ENCODE measurements around the gene ARAP1. TPM values are rescaled to one million over a fixed set of nuclear protein-coding genes. Genes with fewer than 3 reads are reported as not detected.

Gene ARAP1
- polyA plus RNA-seq, 1 donor from 2014 or later: 20.7 TPM

- Mint-ChIP-seq H3K9me3 (no peaks in the 10 kb centered on the region), H3K4me1 (peaks cover 27 to 30% (median 28%) of the 10 kb centered on the region in 3 donors), H3K36me3 (no peaks in the 10 kb centered on the region), H3K4me3 (peak overlapping the region; percentile 17 to 93 (median 68)), H3K27ac (peak overlapping the region in 1 of 3 donors; percentile 89), H3K27me3 (no peaks in the 10 kb centered on the region)
Observed at GRCh38 chr11:72783144-72783905, 31.1 kb upstream of the ARAP1 start.

DNA sequence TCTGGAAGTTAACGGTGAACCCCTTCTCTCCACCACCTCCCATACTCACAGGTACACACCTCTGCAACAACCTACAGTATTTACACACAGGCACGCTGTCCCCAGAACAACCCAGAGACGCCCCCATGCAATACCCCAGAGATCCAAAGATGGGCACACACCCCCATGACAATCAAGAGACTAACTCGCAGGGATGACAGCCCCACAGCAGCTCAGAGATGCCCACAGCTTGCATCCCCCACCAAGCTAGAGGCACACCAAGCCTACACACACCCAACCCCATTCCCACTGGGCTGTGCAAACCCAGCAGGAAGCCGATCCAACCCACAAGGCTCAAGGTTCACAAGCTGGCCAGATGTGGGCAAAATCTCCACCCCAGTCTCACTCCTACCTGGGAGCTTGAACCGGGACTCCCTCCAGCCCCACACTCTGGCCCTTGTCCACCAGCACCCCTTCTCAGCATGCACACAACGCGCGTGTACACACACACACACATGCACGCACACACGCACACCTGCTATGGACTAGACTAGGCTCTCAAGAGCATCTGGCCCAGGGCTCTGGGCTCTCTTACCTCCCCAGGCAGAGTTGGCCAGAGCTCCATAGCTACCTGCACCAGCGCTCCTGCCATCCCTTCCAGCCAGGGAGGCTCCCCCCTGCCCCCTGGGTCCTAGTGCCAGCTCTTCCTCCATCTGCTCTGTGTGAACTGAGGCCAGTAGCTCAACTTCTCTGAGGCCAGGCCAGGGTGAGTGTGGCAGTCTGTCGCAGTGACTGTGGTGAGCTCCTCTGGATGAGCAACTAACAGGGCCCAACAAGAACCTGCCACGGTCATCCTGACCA is 30.1 kb upstream of the ARAP1 start:
- Mint-ChIP-seq H3K4me1 (peaks cover 22 to 24% (median 22%) of the 10 kb centered on the region in 3 donors), H3K9me3 (no peaks in the 10 kb centered on the region), H3K4me3 (peak overlapping the region; percentile 82 to 93 (median 88)), H3K27me3 (no peaks in the 10 kb centered on the region), H3K27ac (peak overlapping the region in 2 of 3 donors; percentile 81 to 89), H3K36me3 (no peaks in the 10 kb centered on the region)

DNA sequence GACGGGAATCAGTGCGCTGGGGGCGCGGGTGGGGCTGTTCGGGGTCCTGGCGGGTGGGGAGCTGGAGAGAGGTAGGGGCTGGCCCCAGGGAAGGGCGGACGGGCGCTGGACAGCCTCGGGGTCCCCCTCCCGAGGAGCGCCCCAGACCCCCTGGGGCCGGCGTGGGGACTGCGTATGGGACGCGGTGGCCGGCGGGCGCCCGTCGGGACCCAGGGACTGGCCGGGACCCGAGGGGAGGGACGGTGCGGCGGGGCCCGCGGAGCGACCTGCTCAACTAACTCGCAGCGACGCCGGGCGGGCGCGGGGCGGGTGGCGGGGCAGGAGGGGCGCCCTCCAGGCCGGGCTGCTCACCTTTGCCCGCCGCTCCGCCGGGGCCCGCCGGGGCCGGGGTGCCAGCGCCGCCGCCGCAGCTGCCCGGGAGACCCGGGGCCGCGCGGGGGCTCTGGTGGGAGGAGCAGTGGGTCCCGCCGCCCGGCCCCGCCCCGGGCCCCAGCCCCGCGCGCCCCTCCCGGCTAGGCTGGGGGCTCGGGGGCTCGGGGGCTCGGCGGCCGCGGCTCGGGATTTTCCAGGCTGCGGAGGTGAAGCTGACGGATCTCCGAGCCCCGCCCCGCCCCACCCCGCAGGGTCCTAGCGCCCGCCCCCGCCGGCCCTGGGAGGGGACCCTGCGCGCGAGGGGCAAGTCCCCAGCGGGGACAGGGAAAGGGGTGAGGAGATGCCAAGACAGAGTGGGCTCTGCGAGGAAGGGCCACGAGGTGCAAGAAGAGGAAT is 29.3 kb upstream of the ARAP1 start:
- H3K27ac Mint-ChIP-seq: peak overlapping the region in 1 of 3 donors; percentile 81
- peaks cover 14 to 23% (median 16%) of the 10 kb centered on the region in 3 donors for H3K4me1 Mint-ChIP-seq
- H3K36me3 Mint-ChIP-seq: no peaks in the 10 kb centered on the region
- H3K9me3 Mint-ChIP-seq: no peaks in the 10 kb centered on the region
- no peaks in the 10 kb centered on the region for H3K27me3 Mint-ChIP-seq
- H3K4me3 Mint-ChIP-seq: peak overlapping the region; percentile 82 to 93 (median 92)

DNA sequence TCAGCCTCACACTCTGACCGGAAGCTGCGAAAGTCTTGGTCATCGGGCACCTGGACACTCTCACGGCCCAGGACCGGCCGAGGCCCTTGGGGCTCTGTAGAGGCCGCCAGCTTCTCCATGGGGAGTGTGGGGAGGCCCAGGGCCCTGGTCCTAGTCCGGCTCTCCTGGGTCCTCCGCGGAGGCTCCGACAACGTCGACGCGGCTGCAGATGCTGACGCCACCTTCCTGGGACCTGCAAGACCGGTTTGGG is 28.8 kb upstream of the ARAP1 start:
- Mint-ChIP-seq H3K27ac (no peak overlapping the region), H3K27me3 (no peaks in the 10 kb centered on the region), H3K36me3 (no peaks in the 10 kb centered on the region), H3K4me1 (peaks cover 12 to 21% (median 17%) of the 10 kb centered on the region in 3 donors), H3K4me3 (peak overlapping the region; percentile 21 to 90 (median 72)), H3K9me3 (no peaks in the 10 kb centered on the region)

GRCh38 chr11:72780296-72781062 is 28.3 kb upstream of the ARAP1 start:
- Mint-ChIP-seq H3K36me3 (no peaks in the 10 kb centered on the region), H3K4me1 (peaks cover 12 to 21% (median 17%) of the 10 kb centered on the region in 3 donors)

GRCh38 chr11:72779495-72780128 is 27.4 kb upstream of the ARAP1 start:
- H3K4me1 Mint-ChIP-seq: peaks cover 12 to 21% (median 16%) of the 10 kb centered on the region in 3 donors
- peak overlapping the region in 2 of 3 donors; percentile 0 to 5 for H3K27ac Mint-ChIP-seq
- peak overlapping the region; percentile 21 to 83 (median 60) for H3K4me3 Mint-ChIP-seq
- no peaks in the 10 kb centered on the region for H3K27me3 Mint-ChIP-seq
- H3K36me3 Mint-ChIP-seq: peaks cover 2% of the 10 kb centered on the region
- H3K9me3 Mint-ChIP-seq: no peaks in the 10 kb centered on the region

More at GRCh38 chr11:72780296-72781062, 28.3 kb upstream of the ARAP1 start:
- no peaks in the 10 kb centered on the region for H3K9me3 Mint-ChIP-seq
- H3K27me3 Mint-ChIP-seq: no peaks in the 10 kb centered on the region
- H3K27ac Mint-ChIP-seq: peak overlapping the region in 1 of 3 donors; percentile 0
- H3K4me3 Mint-ChIP-seq: peak overlapping the region; percentile 21 to 90 (median 80)

GRCh38 chr11:72778535-72779494 is 26.6 kb upstream of the ARAP1 start:
- peak overlapping the region in 3 of 4 donors; percentile 21 to 81 (median 59) for H3K4me3 Mint-ChIP-seq
- H3K9me3 Mint-ChIP-seq: no peaks in the 10 kb centered on the region
- H3K36me3 Mint-ChIP-seq: peaks cover 2% of the 10 kb centered on the region
- no peaks in the 10 kb centered on the region for H3K27me3 Mint-ChIP-seq
- H3K27ac Mint-ChIP-seq: no peak overlapping the region
- peaks cover 13 to 23% (median 13%) of the 10 kb centered on the region in 3 donors for H3K4me1 Mint-ChIP-seq

- H3K27ac Mint-ChIP-seq: no peak overlapping the region
- H3K4me1 Mint-ChIP-seq: peaks cover 13 to 25% (median 14%) of the 10 kb centered on the region in 3 donors
- peaks cover 2% of the 10 kb centered on the region for H3K36me3 Mint-ChIP-seq
- H3K27me3 Mint-ChIP-seq: no peaks in the 10 kb centered on the region
- H3K4me3 Mint-ChIP-seq: no peak overlapping the region
- no peaks in the 10 kb centered on the region for H3K9me3 Mint-ChIP-seq
Observed at GRCh38 chr11:72777755-72778278, 25.6 kb upstream of the ARAP1 start.

DNA sequence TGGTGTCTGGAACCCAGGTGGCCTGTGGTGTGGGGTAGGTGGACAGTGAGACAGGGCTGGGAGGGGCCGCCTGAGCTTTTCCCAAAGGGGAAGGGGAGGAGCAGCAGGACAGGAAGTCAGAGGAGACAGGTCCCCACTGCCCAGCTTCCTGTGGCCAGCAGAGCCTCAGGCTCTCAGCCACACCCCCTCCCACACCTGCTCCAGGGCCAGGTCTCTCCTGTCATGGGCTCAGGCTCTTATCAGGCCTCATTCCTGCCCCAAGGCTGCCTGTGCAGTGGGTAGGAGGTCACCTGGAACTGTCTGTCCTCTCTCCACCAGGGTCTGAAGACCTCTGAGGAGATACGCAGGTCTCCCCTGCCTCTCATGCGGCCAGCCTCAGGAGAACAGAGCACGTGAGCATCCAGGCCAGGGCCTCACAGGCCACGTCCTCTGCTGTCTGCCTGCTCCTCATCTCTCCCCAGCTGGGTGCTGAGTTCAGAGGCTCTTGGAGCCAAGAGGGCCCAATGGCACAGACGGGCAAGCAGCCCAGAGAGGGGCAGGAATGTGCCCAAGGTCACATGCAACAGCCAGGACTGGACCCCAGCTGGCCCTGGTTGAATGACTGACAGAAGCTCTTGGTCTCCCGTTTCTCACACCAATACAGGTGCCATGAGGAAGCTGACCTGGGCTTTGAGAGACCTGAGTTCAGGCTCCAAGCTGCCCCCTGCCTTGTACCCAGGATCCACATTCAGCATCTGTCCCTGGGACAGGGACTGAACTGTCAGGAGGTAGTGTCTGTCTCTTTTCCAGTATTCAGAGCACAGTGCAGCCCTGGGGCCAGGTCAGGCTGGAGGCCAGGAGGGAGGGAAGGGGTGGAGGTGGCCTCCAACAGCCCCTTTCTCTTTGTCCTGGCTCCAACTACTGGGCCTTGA is 24.9 kb upstream of the ARAP1 start:
- Mint-ChIP-seq H3K27ac (peak overlapping the region in 2 of 3 donors; percentile 39 to 62), H3K4me3 (no peak overlapping the region), H3K36me3 (peaks cover 2% of the 10 kb centered on the region), H3K9me3 (no peaks in the 10 kb centered on the region), H3K4me1 (peaks cover 6 to 20% (median 12%) of the 10 kb centered on the region in 3 donors), H3K27me3 (no peaks in the 10 kb centered on the region)

DNA sequence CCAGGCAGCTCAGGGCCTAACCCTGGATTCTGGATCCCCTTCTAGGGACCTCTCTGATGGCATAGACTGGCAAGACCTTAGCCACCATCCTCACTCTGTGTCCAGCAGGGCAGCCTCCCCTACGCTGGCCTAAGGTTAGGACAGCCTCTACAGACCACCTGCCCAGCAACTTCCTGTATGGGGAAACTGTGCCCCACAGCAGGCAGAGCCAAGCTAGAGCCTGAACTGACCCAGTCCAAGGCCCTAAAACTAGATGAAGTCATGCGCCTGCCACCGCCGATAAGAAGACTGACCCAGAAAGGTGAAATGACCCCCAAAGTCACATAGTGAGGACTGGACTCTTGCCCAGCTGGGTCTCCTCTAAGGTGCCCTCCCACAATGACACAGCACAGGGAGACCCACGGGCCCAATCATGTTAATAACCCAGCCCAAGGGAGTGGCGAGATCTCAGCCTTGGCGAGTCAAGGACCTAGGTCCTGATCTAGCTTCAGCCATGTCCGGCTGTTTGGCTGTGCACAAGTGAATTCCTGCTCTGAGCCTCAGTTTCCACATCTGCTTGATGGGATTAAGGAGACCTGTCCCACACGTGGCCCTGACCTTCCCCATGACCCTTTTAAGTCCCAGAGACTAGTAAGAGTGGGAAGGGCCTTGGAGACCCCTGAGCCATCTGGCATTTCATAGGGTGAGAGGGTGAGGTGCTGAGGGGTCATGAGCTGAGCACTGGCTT is 24.1 kb upstream of the ARAP1 start:
- no peaks in the 10 kb centered on the region for H3K9me3 Mint-ChIP-seq
- H3K36me3 Mint-ChIP-seq: peaks cover 2% of the 10 kb centered on the region
- peaks cover 4 to 18% (median 11%) of the 10 kb centered on the region in 3 donors for H3K4me1 Mint-ChIP-seq
- H3K27ac Mint-ChIP-seq: peak overlapping the region in 1 of 3 donors; percentile 62
- no peak overlapping the region for H3K4me3 Mint-ChIP-seq
- no peaks in the 10 kb centered on the region for H3K27me3 Mint-ChIP-seq

DNA sequence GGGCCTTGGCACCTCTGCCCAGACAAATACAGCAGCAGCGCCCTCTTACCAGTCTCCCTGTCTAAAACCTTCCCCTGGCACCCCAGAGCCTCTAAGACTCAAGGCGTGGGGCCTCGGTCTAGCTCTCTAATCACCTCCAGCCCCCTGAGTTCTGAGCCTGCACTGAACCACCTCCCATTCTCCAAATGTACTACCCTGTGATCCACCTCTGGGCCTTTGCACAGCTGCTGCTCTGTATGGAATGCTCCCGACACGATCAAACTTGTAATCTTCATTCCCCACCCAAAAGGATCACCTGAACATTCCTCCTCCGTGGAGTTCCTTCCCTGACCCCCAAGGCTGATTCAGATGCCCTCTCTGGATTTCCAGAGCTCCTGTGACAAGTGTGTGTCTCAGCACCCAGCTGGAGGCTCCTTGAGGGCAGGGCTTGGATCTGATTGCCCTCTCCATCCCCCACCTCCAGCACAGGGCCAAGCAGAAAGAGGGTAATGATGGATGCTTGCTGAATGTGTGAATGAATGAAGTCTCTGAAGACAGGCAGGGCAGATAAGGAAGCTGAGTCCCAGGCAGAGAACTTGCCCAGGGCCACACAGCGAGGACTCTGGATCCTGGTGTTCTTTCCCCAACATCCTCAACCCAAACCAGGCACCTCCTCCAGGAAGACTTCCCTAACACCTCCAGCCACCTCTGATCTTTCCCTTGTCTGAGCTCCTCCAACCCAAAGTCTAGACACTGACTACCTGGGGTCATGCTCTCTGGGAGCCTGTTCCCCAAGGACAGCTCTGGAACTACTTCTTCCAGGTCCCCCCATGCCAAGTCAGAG is 23.3 kb upstream of the ARAP1 start:
- Mint-ChIP-seq H3K4me1 (peaks cover 4 to 19% (median 9%) of the 10 kb centered on the region in 3 donors), H3K36me3 (peaks cover 3% of the 10 kb centered on the region), H3K4me3 (no peak overlapping the region), H3K9me3 (no peaks in the 10 kb centered on the region), H3K27me3 (no peaks in the 10 kb centered on the region), H3K27ac (peak overlapping the region in 1 of 3 donors; percentile 87)
